ENCODE data around the gene LRRC45.

GRCh38 chr17:82062984-82063368, 39.9 kb downstream of the LRRC45 start:
- TF ChIP-seq MAFK (IDR thresholded peaks at IDR 0.05; ENCODE audit: low read depth, low read length) (no peak), POLR2A (IDR thresholded peaks at IDR 0.05; ENCODE audit: low read depth, low read length) (no peak), CTCF (conservative IDR thresholded peaks at IDR 0.05; ENCODE audit: low read depth, low read length) (no peak), CEBPB (IDR thresholded peaks at IDR 0.05; ENCODE audit: low read depth, low read length) (no peak), CHD1 (IDR thresholded peaks at IDR 0.05; ENCODE audit: low read depth, low read length) (no peak)
- TF ChIP-seq, protein P1, sequence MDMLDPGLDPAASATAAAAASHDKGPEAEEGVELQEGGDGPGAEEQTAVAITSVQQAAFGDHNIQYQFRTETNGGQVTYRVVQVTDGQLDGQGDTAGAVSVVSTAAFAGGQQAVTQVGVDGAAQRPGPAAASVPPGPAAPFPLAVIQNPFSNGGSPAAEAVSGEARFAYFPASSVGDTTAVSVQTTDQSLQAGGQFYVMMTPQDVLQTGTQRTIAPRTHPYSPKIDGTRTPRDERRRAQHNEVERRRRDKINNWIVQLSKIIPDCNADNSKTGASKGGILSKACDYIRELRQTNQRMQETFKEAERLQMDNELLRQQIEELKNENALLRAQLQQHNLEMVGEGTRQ (IDR thresholded peaks at IDR 0.05; ENCODE audit: low read depth, low read length), result no peak

Data from IMR-90 (cell line).